Tibial nerve (tissue), 4 donors: ENCODE measurements around the gene SLC7A1. TPM values are rescaled to one million over a fixed set of nuclear protein-coding genes. Genes with fewer than 3 reads are reported as not detected.

Source experiments
- DNase-seq, 2 donors: peaks; one replicate each; pipeline ENCODE4 v3.0.0-alpha.2; 2019; ENCODE audit warnings: low spot score in 2 of 2
- H3K27ac ChIP-seq, 4 donors: fragments of 200-600 bp; sonication (generic) in 3 of 4; one replicate each; pipeline ENCODE4 v1.5.1; 2017 to 2019; ENCODE audit warnings: mild to moderate bottlenecking in 1 of 4
- H3K27me3 ChIP-seq, 2 donors: fragments of 200-600 bp; sonication (generic) in 1 of 2; one replicate each; pipeline versions ENCODE4 v1.5.1 to v1.6.0; 2017 to 2019
- H3K36me3 ChIP-seq, 3 donors: fragments of 200-600 bp; sonication (generic); one replicate each; pipeline ENCODE4 v1.5.1; 2018 to 2019
- H3K4me1 ChIP-seq, 4 donors: fragments of 200-600 bp; sonication (generic) in 3 of 4; one replicate each; pipeline ENCODE4 v1.5.1; 2017 to 2019
- H3K4me3 ChIP-seq, 4 donors: fragments of 200-600 bp; sonication (generic) in 3 of 4; one replicate each; pipeline ENCODE4 v1.5.1; 2017 to 2019; ENCODE audit warnings: mild to moderate bottlenecking in 1 of 4, moderate library complexity in 1 of 4
- H3K9me3 ChIP-seq, 4 donors: fragments of 200-600 bp; sonication (generic) in 3 of 4; one replicate each; pipeline ENCODE4 v1.5.1; 2017 to 2019
- EP300 ChIP-seq, 2 donors: sonication (generic); formaldehyde crosslinking; IDR thresholded peaks; one replicate each; pipeline ENCODE4 v1.6.1; 2017; ENCODE audit warnings: antibody characterized with exemption in 2 of 2, mild to moderate bottlenecking in 1 of 2
- POLR2A ChIP-seq, 2 donors: fragments of 450-650 bp; IDR thresholded peaks; one replicate each; pipeline ENCODE4 v1.6.1; 2017; ENCODE audit warnings: antibody characterized with exemption in 2 of 2, mild to moderate bottlenecking in 2 of 2, moderate library complexity in 2 of 2
- WGBS, 2 donors: methylation state at CpG; one replicate each; pipeline ENCODE4 v1.1.5; 2018; 5-methylcytosine and 5-hydroxymethylcytosine counted together
- total RNA-seq, 4 donors: library from RNA; depleted of rRNA; stranded (reverse); fragments of >200 nt; gene quantifications; one replicate each; pipeline ENCODE4 v1.1.0, GENCODE V29; 2016
- TF ChIP-seq, protein P1 (sequence below), 5 experiments: fragments of 200-600 bp in 3 of 5; fragments of 450-650 bp in 2 of 5; sonication (generic) in 3 of 5; IDR thresholded peaks; one replicate each; pipeline ENCODE4 v1.5.1; 2016 to 2019; ENCODE audit warnings: antibody characterized with exemption in 5 of 5, mild to moderate bottlenecking in 3 of 5, moderate library complexity in 2 of 5

SLC7A1 gene
- total RNA-seq, 4 donors from 2014 or later, result 9.2 to 46.5 (median 24.7) TPM

DNA sequence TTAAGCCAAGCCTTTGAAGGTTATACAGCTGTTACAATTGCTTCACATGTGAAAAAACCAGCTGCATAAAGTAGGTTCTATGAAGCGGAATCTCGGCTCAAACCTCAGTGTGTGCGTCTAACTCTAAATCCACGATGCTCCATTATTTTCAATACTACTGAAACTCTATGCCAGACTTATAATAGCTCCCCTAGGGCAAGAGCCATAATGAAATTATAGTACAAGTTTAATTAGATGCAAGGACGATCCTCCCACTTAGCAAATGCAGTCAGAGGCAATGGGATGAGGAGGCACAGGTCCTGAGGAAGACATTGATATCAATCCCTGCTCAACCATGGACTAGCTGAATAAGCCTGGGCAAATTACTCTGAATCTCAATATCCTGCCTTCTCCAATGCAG lies 31.1 kb downstream of the SLC7A1 start:
- WGBS, 2 donors, result 81 to 87% methylated on average over 5 of the region's 5 CpGs
- TF ChIP-seq, protein P1, sequence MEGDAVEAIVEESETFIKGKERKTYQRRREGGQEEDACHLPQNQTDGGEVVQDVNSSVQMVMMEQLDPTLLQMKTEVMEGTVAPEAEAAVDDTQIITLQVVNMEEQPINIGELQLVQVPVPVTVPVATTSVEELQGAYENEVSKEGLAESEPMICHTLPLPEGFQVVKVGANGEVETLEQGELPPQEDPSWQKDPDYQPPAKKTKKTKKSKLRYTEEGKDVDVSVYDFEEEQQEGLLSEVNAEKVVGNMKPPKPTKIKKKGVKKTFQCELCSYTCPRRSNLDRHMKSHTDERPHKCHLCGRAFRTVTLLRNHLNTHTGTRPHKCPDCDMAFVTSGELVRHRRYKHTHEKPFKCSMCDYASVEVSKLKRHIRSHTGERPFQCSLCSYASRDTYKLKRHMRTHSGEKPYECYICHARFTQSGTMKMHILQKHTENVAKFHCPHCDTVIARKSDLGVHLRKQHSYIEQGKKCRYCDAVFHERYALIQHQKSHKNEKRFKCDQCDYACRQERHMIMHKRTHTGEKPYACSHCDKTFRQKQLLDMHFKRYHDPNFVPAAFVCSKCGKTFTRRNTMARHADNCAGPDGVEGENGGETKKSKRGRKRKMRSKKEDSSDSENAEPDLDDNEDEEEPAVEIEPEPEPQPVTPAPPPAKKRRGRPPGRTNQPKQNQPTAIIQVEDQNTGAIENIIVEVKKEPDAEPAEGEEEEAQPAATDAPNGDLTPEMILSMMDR (IDR thresholded peaks at IDR 0.05), result no peak
- TF ChIP-seq EP300 (IDR thresholded peaks at IDR 0.05) (no peak), POLR2A (IDR thresholded peaks at IDR 0.05) (no peak)

DNA sequence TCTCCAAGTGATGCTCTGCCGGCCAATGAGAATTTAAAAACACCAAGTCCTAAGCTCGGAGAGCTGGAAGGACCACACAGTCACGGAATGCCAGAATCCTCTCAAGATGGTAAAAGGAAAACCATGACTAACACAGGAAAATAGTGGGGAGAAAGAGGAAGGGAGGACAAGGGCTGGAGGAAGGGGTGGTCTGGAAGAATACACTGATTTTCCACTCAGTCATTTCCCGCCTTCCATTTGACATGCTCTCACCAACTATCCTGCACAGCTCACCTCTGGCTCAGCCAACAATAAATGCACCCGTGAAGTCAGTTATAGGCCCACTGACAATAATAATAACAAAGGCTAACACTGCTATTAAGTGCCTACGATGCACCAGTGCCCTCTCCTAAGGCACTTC lies 31.5 kb downstream of the SLC7A1 start:
- no peak overlapping the region for H3K4me3 ChIP-seq
- DNase-seq, result no peak
- no peaks in the 10 kb centered on the region for H3K27me3 ChIP-seq
- TF ChIP-seq POLR2A (IDR thresholded peaks at IDR 0.05) (no peak), EP300 (IDR thresholded peaks at IDR 0.05) (no peak)
- TF ChIP-seq, protein P1 (IDR thresholded peaks at IDR 0.05), result no peak
- no peaks in the 10 kb centered on the region for H3K9me3 ChIP-seq
- H3K4me1 ChIP-seq, result peaks cover 0 to 13% (median 0%) of the 10 kb centered on the region in 4 donors
- no peak overlapping the region for H3K27ac ChIP-seq
- H3K36me3 ChIP-seq, result no peaks in the 10 kb centered on the region
- 74 to 79% methylated on average over 6 of the region's 6 CpGs for WGBS, 2 donors

More for the DNA sequence above, 31.1 kb downstream of the SLC7A1 start:
- no peak overlapping the region for H3K4me3 ChIP-seq
- H3K9me3 ChIP-seq, result no peaks in the 10 kb centered on the region
- H3K36me3 ChIP-seq, result no peaks in the 10 kb centered on the region
- H3K27me3 ChIP-seq, result no peaks in the 10 kb centered on the region
- H3K4me1 ChIP-seq, result peaks cover 0 to 13% (median 0%) of the 10 kb centered on the region in 4 donors
- DNase-seq, result no peak
- H3K27ac ChIP-seq, result no peak overlapping the region

DNA sequence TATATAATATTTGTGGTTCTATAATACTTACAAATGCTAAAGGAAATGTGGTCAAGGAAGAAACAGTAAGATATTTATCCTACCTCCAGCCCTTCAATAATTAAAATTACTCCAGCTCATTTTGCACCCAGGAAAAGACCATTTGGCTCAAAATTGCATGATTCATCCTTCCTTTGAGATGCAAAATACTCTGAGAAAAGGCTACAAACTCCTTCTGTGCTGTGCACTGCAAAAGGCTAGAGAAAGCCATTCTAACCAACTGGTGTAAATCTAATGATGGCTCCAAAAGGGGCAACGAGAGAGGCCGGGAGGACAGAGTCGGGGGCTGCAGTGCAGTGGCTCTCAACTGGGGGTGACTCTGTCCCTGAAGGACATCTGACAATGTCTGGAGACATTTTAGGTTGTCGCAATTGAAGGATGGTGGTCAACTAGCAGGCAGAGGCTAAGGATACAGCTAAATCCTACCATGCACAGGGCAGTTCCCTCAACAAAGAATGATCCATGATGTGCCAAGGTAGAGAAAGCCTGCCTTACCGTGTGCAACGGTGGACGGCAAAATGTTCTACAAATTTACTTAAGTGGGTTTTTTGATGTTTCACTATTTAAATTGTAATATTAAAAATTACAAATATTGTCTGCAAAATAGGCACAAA lies 32.6 kb downstream of the SLC7A1 start:
- no peak for TF ChIP-seq POLR2A (IDR thresholded peaks at IDR 0.05)
- TF ChIP-seq, protein P1 (IDR thresholded peaks at IDR 0.05), result no peak
- Histone ChIP-seq H3K27me3 (no peaks in the 10 kb centered on the region), H3K4me1 (peaks cover 0 to 13% (median 0%) of the 10 kb centered on the region in 4 donors), H3K9me3 (no peaks in the 10 kb centered on the region), H3K4me3 (no peak overlapping the region), H3K27ac (no peak overlapping the region), H3K36me3 (no peaks in the 10 kb centered on the region)
- WGBS, 2 donors, result 81 to 93% methylated on average over 7 of the region's 7 CpGs
- no peak for DNase-seq

DNA sequence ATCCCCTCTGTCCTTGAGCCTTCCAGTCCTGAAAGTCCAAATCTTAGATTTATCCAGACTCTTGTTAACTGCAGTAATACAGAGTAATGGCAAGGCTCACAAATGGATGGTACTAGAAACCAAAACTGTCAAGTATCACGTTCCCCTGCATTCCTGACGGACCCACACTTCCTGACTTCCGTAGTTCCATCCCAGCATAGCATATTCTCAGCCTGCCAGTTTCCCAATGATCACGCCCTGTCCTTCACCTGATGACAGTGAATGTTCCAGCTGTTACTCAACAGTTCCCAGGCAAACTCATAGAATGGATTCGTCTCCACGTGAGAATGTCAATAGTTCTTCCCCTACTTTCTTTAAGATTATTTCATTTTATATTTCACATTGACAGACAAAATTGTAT lies 33.6 kb downstream of the SLC7A1 start:
- peaks cover 0 to 7% (median 0%) of the 10 kb centered on the region in 4 donors for H3K4me1 ChIP-seq
- WGBS, 2 donors, result 84 to 85% methylated on average over 6 of the region's 6 CpGs
- no peaks in the 10 kb centered on the region for H3K27me3 ChIP-seq
- DNase-seq, result no peak
- no peak for TF ChIP-seq EP300 (IDR thresholded peaks at IDR 0.05)
- TF ChIP-seq, protein P1 (IDR thresholded peaks at IDR 0.05), result no peak
- TF ChIP-seq POLR2A (IDR thresholded peaks at IDR 0.05), result no peak
- no peak overlapping the region for H3K4me3 ChIP-seq
- H3K9me3 ChIP-seq, result no peaks in the 10 kb centered on the region
- H3K36me3 ChIP-seq, result no peaks in the 10 kb centered on the region
- H3K27ac ChIP-seq, result no peak overlapping the region

DNA sequence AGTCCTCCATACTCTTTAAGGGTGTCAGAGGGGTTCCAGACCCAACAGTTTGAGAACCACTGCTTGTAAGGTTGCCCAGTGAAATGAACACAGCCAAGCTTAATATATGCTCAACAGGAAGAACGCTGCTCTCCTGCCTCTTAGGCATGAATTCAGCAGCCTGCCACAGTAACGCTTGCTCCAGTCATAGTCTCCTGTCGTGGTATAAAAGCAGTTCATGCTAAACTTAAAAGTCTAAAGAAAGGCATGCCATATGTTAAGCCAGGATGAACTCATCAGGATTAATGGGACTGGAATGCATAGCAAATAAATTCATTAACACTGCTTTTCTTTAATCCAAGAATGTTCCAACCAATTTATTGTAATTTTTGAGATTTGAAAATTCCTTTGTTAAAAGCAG lies 38.7 kb downstream of the SLC7A1 start:
- Histone ChIP-seq H3K27ac (no peak overlapping the region), H3K9me3 (no peaks in the 10 kb centered on the region), H3K4me1 (no peaks in the 10 kb centered on the region), H3K27me3 (no peaks in the 10 kb centered on the region), H3K36me3 (peaks cover 0 to 19% (median 0%) of the 10 kb centered on the region in 3 donors), H3K4me3 (no peak overlapping the region)
- WGBS, 2 donors, result 85 to 93% methylated on average over 3 of the region's 3 CpGs
- no peak for DNase-seq
- TF ChIP-seq EP300 (IDR thresholded peaks at IDR 0.05) (no peak), POLR2A (IDR thresholded peaks at IDR 0.05) (no peak)
- TF ChIP-seq, protein P1 (IDR thresholded peaks at IDR 0.05), result no peak
